ENCODE results near the gene MAPK10. TPM values are rescaled to one million over a fixed set of nuclear protein-coding genes. Genes with fewer than 3 reads are reported as not detected.
"Not testable (repeated sequence)": the region's sequence is repeated elsewhere in the genome, so short reads cannot be mapped to it uniquely, and the experiment has no call there.

The MAPK10 gene
- total RNA-seq, 2 donors from 2014 or later: 13.6 to 30.5 TPM

DNA sequence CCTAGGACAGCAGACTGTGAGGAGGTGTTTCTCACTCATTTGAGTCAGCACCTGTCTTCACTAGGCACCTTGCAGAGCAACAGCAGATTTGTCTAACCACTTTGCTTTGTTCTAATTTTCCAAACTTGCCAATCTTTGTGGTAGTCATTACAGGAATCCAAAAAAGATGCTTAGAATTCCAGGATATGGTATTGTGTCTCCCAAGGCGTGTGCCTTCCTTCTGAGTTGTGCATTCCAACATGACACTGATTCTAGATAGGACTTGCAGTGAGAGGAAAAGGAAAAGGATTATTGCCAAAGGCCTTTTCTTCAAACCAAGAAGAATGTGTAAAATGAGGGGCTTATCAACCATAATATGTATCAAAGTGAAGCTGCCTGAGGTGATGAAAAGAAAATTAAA lies 126.2 kb downstream of the MAPK10 start:
- DNase-seq (ENCODE audit: low spot score): no peak
- intact Hi-C loops (cut with DNase I): no loop called here

GRCh38 chr4:86233090-86233489 lies 126.8 kb downstream of the MAPK10 start:
- no peak for DNase-seq (ENCODE audit: low spot score)
- intact Hi-C loops (cut with DNase I): no loop called here

DNA sequence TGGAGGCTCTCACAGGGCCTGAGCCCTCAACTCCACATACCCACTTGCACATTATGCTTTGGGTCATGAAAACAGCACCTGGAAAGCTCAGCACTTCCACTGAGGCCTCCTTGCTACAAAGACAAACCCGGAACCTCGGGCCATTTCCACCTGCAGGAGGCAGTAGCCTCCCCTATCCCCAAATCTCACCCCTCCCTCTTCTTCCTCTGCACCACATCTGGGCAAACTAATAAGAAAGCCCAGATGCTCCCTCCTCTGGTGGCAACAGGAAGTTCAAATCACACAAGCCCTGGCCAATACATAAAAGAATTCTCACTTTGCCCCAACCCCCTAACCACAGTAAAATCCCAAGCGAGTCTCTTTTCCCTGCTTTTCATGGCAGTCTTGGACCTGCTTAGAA lies 136.4 kb downstream of the MAPK10 start:
- intact Hi-C loops (cut with DNase I): no loop called here
- DNase-seq (ENCODE audit: low spot score): no peak

- intact Hi-C loops (cut with DNase I): no loop called here
These were observed 138.9 kb downstream of the MAPK10 start for GRCh38 chr4:86221002-86221401.

DNA sequence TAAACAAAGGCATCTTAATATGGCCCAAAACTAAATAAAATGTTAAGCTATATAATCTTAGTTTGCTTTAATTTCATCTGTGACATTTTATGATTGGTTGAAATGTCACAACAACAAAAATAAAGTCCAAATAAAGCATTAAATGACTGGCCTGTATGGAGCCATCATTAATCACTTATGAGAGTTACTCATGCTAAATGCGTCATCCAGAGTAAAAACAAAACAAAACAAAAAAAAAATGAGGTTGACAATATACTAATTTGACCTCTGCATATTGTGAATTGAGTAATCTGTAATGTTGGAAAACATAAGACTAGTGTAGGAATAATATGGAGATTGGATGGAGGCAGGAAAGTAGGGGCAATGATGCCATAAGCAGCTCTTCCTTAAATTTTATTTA lies 139.7 kb downstream of the MAPK10 start:
- intact Hi-C loops (cut with DNase I): no loop called here
- DNase-seq (ENCODE audit: low spot score): no peak

More at GRCh38 chr4:86221002-86221401, 138.9 kb downstream of the MAPK10 start:
- DNase-seq (ENCODE audit: low spot score): no peak

- no peak for DNase-seq (ENCODE audit: low spot score)
- intact Hi-C loops (cut with DNase I): no loop called here
These were observed 140.9 kb downstream of the MAPK10 start for GRCh38 chr4:86218746-86219473.

- intact Hi-C loops (cut with DNase I): no loop called here
- no peak for DNase-seq (ENCODE audit: low spot score)
These were observed 156.7 kb downstream of the MAPK10 start for GRCh38 chr4:86203176-86203575.

- intact Hi-C loops (cut with DNase I): no loop called here
- no peak for DNase-seq (ENCODE audit: low spot score)
These were observed 174.2 kb downstream of the MAPK10 start for GRCh38 chr4:86185659-86186058.

- intact Hi-C loops (cut with DNase I): no loop called here
- DNase-seq (ENCODE audit: low spot score): no peak
These were observed 175.0 kb downstream of the MAPK10 start for GRCh38 chr4:86184901-86185285.

DNA sequence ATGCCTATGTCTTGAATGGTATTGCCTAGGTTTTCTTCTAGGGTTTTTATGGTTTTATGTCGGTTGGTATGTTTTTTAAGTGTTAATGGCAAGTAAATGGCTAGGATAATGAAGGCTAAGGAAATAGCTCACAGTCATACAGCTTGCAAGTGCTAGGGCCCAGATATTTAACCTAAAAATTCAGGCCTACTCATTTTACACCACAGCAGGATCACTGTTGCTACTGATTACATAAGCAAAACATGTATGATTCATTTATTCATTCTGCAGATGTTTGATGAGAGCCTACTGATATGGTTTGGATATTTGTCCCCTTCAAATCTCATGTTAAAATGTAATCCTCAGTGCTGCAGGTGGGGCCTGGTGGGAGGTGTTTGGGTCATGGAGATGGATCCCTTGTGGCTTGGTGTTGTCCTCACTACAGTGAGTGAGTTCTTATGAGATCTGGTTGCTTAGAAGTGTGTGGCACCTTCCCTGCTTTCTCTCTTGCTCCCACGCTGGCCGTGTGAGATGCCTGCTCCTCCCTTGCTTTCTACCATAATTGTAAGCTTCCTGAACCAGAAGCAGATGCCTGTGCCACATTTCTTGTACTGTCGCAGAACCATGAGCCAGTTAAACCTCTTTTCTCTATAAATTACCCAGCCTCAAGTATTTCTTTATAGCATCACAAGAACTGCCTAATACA lies 175.5 kb downstream of the MAPK10 start:
- no peak for DNase-seq (ENCODE audit: low spot score)
- intact Hi-C loops (cut with DNase I): no loop called here

DNA sequence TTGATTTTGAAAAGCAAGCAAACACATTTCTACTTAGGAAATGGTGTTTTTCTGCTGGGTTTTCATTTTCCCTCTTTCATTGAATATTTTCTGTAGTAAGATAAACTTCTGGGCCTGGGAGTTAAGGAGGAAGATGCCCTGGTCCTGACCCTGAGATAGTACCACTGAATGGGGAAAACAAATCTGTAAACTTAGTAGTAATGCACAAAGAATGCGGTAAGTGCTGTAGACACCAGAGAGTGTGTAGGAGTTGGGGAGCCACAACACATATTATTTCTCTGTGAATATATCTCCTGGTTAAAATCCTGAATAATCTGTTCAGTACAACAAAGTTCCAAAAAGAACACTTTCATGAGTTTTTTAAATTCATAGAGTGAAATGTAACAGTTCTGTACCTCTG lies 178.3 kb downstream of the MAPK10 start:
- DNase-seq (ENCODE audit: low spot score): no peak
- intact Hi-C loops (cut with DNase I): no loop called here

DNA sequence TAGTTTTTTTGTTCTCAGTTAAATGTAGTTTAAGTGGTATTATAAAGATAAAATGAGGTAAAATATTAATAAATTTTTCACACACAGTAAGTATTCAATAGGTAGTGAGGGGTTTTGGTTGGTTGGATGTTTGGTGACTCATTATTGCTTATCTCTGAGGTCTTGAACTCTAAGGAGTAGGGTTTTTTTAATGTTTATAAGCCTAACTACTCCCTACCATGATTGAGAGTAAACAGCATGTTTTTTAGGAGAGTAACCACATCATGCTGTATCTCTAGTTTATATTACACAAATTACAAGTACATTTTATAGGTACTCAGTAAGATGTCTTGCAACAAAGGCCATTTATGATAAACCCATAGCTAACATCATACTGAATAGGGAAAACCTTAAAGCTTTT lies 181.6 kb downstream of the MAPK10 start:
- intact Hi-C loops (cut with DNase I): no loop called here
- no peak for DNase-seq (ENCODE audit: low spot score)

DNA sequence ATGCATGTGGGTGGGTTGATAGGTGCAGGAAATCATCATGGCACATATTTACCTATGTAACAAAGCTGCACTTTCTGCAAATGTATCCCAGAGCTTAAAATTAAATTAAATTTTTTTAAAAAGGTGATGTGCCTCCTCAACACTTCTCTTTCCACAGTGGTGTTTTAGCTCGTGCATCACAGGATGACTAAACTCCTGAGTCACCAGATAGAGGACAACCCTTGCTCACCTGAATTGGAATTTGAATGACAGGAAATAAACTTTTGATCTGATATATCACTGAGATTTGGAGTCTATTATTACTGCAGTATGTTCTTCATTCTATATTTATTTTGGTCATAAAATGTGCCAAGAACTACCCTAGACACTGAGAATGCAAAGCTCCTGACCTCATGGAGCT lies 185.3 kb downstream of the MAPK10 start:
- intact Hi-C loops (cut with DNase I): no loop called here
- DNase-seq (ENCODE audit: low spot score): no peak

- intact Hi-C loops (cut with DNase I): not testable (repeated sequence)
These were observed 191.5 kb downstream of the MAPK10 start for GRCh38 chr4:86168335-86168734.

GRCh38 chr4:86160426-86160825 lies 199.4 kb downstream of the MAPK10 start:
- intact Hi-C loops (cut with DNase I): no loop called here
- DNase-seq (ENCODE audit: low spot score): no peak

More at GRCh38 chr4:86168335-86168734, 191.5 kb downstream of the MAPK10 start:
- not testable (repeated sequence) for DNase-seq (ENCODE audit: low spot score)

- no peak for DNase-seq (ENCODE audit: low spot score)
- intact Hi-C loops (cut with DNase I): no loop called here
These were observed 200.6 kb downstream of the MAPK10 start for GRCh38 chr4:86159216-86159615.

- intact Hi-C loops (cut with DNase I): no loop called here
- DNase-seq (ENCODE audit: low spot score): no peak
These were observed 203.3 kb downstream of the MAPK10 start for GRCh38 chr4:86156531-86156930.

DNA sequence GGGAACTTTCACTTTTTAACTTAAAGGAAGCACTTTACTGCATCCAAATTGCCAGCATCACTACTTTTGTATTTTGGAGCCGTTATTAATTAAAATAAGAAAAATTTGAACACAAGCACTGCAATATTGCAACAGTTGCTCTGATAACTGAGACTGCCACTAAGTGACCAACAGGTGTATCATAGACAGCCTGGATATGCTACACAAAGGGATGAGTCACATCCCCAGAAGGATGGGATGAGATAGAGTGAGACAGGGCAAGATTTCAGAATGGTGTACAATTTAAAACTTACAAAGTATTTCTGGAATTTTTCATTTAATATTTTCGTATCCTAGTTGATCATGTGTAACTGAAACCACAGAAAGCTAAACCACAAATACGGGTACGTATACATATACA lies 204.1 kb downstream of the MAPK10 start:
- intact Hi-C loops (cut with DNase I): no loop called here
- DNase-seq (ENCODE audit: low spot score): no peak

GRCh38 chr4:86152454-86152853 lies 207.4 kb downstream of the MAPK10 start:
- intact Hi-C loops (cut with DNase I): no loop called here
- DNase-seq (ENCODE audit: low spot score): no peak

GRCh38 chr4:86151196-86151595 lies 208.7 kb downstream of the MAPK10 start:
- DNase-seq (ENCODE audit: low spot score): no peak
- intact Hi-C loops (cut with DNase I): no loop called here

- intact Hi-C loops (cut with DNase I): no loop called here
- DNase-seq (ENCODE audit: low spot score): no peak
These were observed 218.7 kb downstream of the MAPK10 start for GRCh38 chr4:86141161-86141560.

All from posterior vena cava (tissue), 2 donors.